Choroid plexus epithelial cell (primary cell): Measurements from ENCODE around the gene PLEKHG3.

ENCODE experiments used
- DNase-seq: peaks from one replicate; pipeline ENCODE4 v3.0.0-alpha.2; 2010; ENCODE audit warnings: low read depth
- H3K4me3 ChIP-seq: 2 replicates; pipeline ENCODE4 v1.5.1; 2011; ENCODE audit warnings: low read depth, mild to moderate bottlenecking, control low read depth, low read length, moderate library complexity
- CTCF ChIP-seq: conservative IDR thresholded peaks from 2 replicates; pipeline ENCODE4 v1.5.1; 2011; ENCODE audit warnings: low read depth, mild to moderate bottlenecking, control low read depth, inconsistent platforms, low read length, moderate library complexity

Gene PLEKHG3

GRCh38 chr14:64748995-64749714, 44.9 kb downstream of the PLEKHG3 start:
- TF ChIP-seq CTCF: no peak
- H3K4me3 ChIP-seq: no peak overlapping the region
- DNase-seq: no peak

GRCh38 chr14:64752909-64753308, 48.7 kb downstream of the PLEKHG3 start:
- no peak for TF ChIP-seq CTCF
- no peak overlapping the region for H3K4me3 ChIP-seq
- no peak for DNase-seq

GRCh38 chr14:64753374-64753773, 49.1 kb downstream of the PLEKHG3 start:
- no peak overlapping the region for H3K4me3 ChIP-seq
- DNase-seq: no peak
- no peak for TF ChIP-seq CTCF

GRCh38 chr14:64753999-64754398, 49.8 kb downstream of the PLEKHG3 start:
- H3K4me3 ChIP-seq: no peak overlapping the region
- no peak for TF ChIP-seq CTCF
- no peak for DNase-seq

- no peak for TF ChIP-seq CTCF
- DNase-seq: no peak
- no peak overlapping the region for H3K4me3 ChIP-seq
Measured at GRCh38 chr14:64754685-64755084, 50.5 kb downstream of the PLEKHG3 start.

GRCh38 chr14:64755781-64756221, 51.6 kb downstream of the PLEKHG3 start:
- H3K4me3 ChIP-seq: no peak overlapping the region
- no peak for TF ChIP-seq CTCF
- no peak for DNase-seq

- DNase-seq: no peak
- H3K4me3 ChIP-seq: no peak overlapping the region
- no peak for TF ChIP-seq CTCF
Measured at GRCh38 chr14:64756712-64757111, 52.5 kb downstream of the PLEKHG3 start.
